Psoas muscle (tissue), 8 donors: ENCODE measurements around the gene MNX1. TPM values are rescaled to one million over a fixed set of nuclear protein-coding genes. Genes with fewer than 3 reads are reported as not detected.

ENCODE experiments used
- ATAC-seq, 4 donors: fragments of 200-7000 bp; cut with Tn5 transposase; one replicate each; pipeline ENCODE4 v1.9.1; 2020; ENCODE audit warnings: moderate library complexity in 3 of 4, mild to moderate bottlenecking in 2 of 4
- DNase-seq, 2 donors: peaks; one replicate each; pipeline ENCODE4 v3.0.0-alpha.2; 2020
- H3K27ac ChIP-seq: fragments of 200-600 bp; one replicate; pipeline ENCODE4 v1.8.0; 2022
- H3K27me3 ChIP-seq, 3 donors: fragments of 200-600 bp in 1 of 3; one replicate each; pipeline versions ENCODE4 v1.6.1 to v1.8.0; 2013 to 2022; ENCODE audit warnings: low read length in 2 of 3, mild to moderate bottlenecking in 2 of 3, moderate library complexity in 1 of 3; ENCODE audit not compliant: insufficient read depth in 3 of 3
- H3K36me3 ChIP-seq, 2 donors: fragments of 200-600 bp in 1 of 2; one replicate each; pipeline versions ENCODE4 v1.6.1 to v1.8.0; 2013 to 2022; ENCODE audit warnings: low read depth in 1 of 2, mild to moderate bottlenecking in 1 of 2, moderate library complexity in 1 of 2; ENCODE audit not compliant: insufficient read depth in 1 of 2
- H3K4me1 ChIP-seq: fragments of 200-600 bp; one replicate; pipeline ENCODE4 v1.8.0; 2022
- H3K4me3 ChIP-seq: fragments of 200-600 bp; one replicate; pipeline ENCODE4 v1.8.0; 2022; ENCODE audit warnings: mild to moderate bottlenecking
- H3K9me3 ChIP-seq: fragments of 200-600 bp; one replicate; pipeline ENCODE4 v1.8.0; 2022
- CTCF ChIP-seq: fragments of 200-600 bp; IDR thresholded peaks from one replicate; pipeline ENCODE4 v1.8.0; 2022; ENCODE audit warnings: antibody characterized with exemption
- WGBS, 3 donors: extraction: QIAGEN DNeasy Blood & Tissue Kit; methylation state at CpG; one replicate each; pipeline versions ENCODE4 v1.1.6 to v1.1.7; 2013; 5-methylcytosine and 5-hydroxymethylcytosine counted together
- intact Hi-C, 2 donors: fragments of 100-400 bp; cut with DNase I; formaldehyde crosslinking; loops; one replicate each; pipeline versions ENCODE4 v1.11.0 to v1.14.2; 2022
- polyA plus RNA-seq, 3 donors: library from polyadenylated mRNA; stranded (reverse); fragments of 200-250 nt; gene quantifications; one replicate each; pipeline ENCODE4 v1.2.3, GENCODE V29; 2013
- total RNA-seq, 4 donors: library from RNA; stranded (reverse); fragmentation: NEBNext Ultra II Directional in 2 of 4; extraction: Animal tissue kit (Norgen Biotek cat#: 25700) in 2 of 4; gene quantifications; one replicate each; pipeline versions ENCODE4 v1.2.1 to v1.2.4, GENCODE V29; 2021 to 2023
- donor health status: healthy with polysubstance abuse.
- donor health status: DM: no; HTN: no; CAD: no; lungs with moderate emphysema.
- donor health status: Bipolar disorder and iron deficiency.
- donor health status: healthy.
- donor health status: DM: yes; HTN: yes; CAD: no.
- donor health status: DM: no; HTN: no; CAD: no.
- donor health status: DM: no; HTN: no; CAD: no.
- donor health status: DM: yes; HTN: yes; CAD: no.

Gene MNX1
- total and polyA plus RNA-seq, 7 donors = not detected

- 64 to 70% (median 67%) methylated on average over 10 of the region's 10 CpGs for WGBS, 3 donors
These were observed 16.6 kb downstream of the MNX1 start for GRCh38 chr7:156993925-156994235.

GRCh38 chr7:156993021-156993924 is 17.2 kb downstream of the MNX1 start:
- no peak overlapping the region for H3K4me3 ChIP-seq
- H3K27me3 ChIP-seq = peaks cover 0 to 41% (median 7%) of the 10 kb centered on the region in 3 donors
- intact Hi-C loops = no loop called here
- 40 to 47% (median 46%) methylated on average over 31 to 32 of the region's 32 CpGs for WGBS, 3 donors
- no peaks in the 10 kb centered on the region for H3K36me3 ChIP-seq
- no peak overlapping the region for H3K27ac ChIP-seq
- ATAC-seq (no peak), DNase-seq (no peak)
- H3K4me1 ChIP-seq = no peaks in the 10 kb centered on the region
- H3K9me3 ChIP-seq = no peaks in the 10 kb centered on the region
- TF ChIP-seq CTCF = no peak

More at GRCh38 chr7:156993925-156994235, 16.6 kb downstream of the MNX1 start:
- H3K4me1 ChIP-seq = no peaks in the 10 kb centered on the region
- peaks cover 0 to 47% (median 10%) of the 10 kb centered on the region in 3 donors for H3K27me3 ChIP-seq
- no peak for DNase-seq
- H3K27ac ChIP-seq = no peak overlapping the region
- H3K4me3 ChIP-seq = no peak overlapping the region
- TF ChIP-seq CTCF = no peak
- H3K9me3 ChIP-seq = no peaks in the 10 kb centered on the region
- no peak for ATAC-seq
- intact Hi-C loops = no loop called here
- no peaks in the 10 kb centered on the region for H3K36me3 ChIP-seq

GRCh38 chr7:156989766-156990535 is 20.5 kb downstream of the MNX1 start:
- Histone ChIP-seq H3K36me3 (no peaks in the 10 kb centered on the region), H3K9me3 (no peaks in the 10 kb centered on the region), H3K27ac (no peak overlapping the region), H3K4me3 (no peak overlapping the region), H3K4me1 (no peaks in the 10 kb centered on the region), H3K27me3 (peaks cover 0 to 15% (median 6%) of the 10 kb centered on the region in 3 donors)
- intact Hi-C loops = no loop called here
- WGBS, 3 donors = 87% methylated on average over 25 of the region's 25 CpGs
- no peak for DNase-seq
- TF ChIP-seq CTCF = no peak
- no peak for ATAC-seq

GRCh38 chr7:156988343-156989185 is 21.9 kb downstream of the MNX1 start:
- Histone ChIP-seq H3K4me1 (no peaks in the 10 kb centered on the region), H3K9me3 (no peaks in the 10 kb centered on the region), H3K36me3 (no peaks in the 10 kb centered on the region), H3K4me3 (no peak overlapping the region), H3K27ac (no peak overlapping the region), H3K27me3 (peaks cover 0 to 8% (median 6%) of the 10 kb centered on the region in 3 donors)
- ATAC-seq (no peak), DNase-seq (no peak)
- 74 to 80% (median 78%) methylated on average over 25 to 27 of the region's 27 CpGs for WGBS, 3 donors
- intact Hi-C loops = no loop called here
- TF ChIP-seq CTCF = no peak
